UCSD-AML1 (cell line): ENCODE data around the gene NPAT.
A peak's percentile ranks its signal among the peaks of the same experiment; 100 is the strongest.
"Not testable (repeated sequence)": the region's sequence is repeated elsewhere in the genome, so short reads cannot be mapped to it uniquely, and the experiment has no call there.

Source experiments
- DNase-seq: peaks from one replicate; lab custom pipeline; 2025; ENCODE audit not compliant: unreplicated experiment; lab: John Stamatoyannopoulos, UW

The NPAT gene

GRCh38 chr11:108220721-108221336, 1.6 kb downstream of the NPAT start:
- no peak for DNase-seq

GRCh38 chr11:108218912-108219783, 3.3 kb downstream of the NPAT start:
- DNase-seq: no peak

DNA sequence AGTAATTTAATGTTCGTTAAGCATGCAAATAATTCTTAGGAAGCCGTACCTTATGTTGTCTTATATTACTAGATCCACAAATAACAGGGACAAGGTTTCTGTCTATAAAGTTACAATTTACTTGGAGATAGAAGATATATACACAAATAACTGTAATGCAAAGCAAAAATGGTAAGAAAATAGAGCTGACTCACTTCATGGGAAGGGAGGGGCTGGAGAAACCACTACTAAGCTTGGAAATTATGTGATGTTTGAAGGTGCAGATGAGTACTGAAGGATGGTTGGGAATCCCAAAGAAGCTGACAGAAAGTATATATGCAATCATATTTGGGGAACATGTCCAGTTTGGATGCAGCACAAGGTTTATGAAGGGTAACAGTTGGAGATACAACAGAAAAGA, 4.0 kb downstream of the NPAT start:
- no peak for DNase-seq

- DNase-seq: no peak
These were observed 5.5 kb downstream of the NPAT start for GRCh38 chr11:108216988-108217387.

DNA sequence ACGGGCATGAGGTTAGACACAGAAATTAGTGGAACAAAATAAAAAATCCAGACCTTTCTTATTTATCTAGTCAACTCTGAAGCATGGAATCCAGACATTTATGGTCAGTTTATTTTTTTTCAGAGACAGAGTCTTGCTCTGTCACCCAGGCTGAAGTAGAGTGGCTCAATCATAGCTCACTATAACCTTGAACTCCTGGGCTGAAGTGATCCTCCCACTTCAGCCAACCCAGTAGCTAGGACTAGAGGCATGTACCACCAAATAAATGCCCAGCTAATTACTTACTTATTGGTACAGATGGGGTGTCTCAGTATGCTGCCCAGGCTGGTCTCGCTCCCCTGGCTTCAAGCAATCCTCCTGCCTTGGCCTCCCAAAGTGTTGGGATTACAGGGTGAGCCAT, 8.7 kb downstream of the NPAT start:
- no peak for DNase-seq

- DNase-seq: no peak
These were observed 12.0 kb downstream of the NPAT start for GRCh38 chr11:108210441-108210840.

DNA sequence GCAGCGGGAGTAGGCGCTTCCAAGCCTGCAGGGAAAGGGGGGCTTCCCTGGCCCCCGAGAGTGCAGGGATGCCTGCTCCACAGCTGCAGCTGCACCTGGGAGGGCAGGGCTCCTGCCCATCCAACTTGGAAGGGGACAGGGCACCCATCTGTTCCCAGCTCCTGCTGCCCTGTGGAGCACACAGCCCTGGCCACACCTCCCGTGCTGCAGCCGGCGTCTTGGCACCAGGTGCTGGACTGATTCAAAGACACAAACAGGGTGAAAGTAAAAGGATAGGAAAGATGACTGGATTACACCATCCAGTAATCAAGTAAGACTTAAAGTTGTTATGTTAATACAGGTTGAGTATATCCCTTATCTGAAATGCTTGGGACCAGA, 14.8 kb downstream of the NPAT start:
- DNase-seq: no peak

DNA sequence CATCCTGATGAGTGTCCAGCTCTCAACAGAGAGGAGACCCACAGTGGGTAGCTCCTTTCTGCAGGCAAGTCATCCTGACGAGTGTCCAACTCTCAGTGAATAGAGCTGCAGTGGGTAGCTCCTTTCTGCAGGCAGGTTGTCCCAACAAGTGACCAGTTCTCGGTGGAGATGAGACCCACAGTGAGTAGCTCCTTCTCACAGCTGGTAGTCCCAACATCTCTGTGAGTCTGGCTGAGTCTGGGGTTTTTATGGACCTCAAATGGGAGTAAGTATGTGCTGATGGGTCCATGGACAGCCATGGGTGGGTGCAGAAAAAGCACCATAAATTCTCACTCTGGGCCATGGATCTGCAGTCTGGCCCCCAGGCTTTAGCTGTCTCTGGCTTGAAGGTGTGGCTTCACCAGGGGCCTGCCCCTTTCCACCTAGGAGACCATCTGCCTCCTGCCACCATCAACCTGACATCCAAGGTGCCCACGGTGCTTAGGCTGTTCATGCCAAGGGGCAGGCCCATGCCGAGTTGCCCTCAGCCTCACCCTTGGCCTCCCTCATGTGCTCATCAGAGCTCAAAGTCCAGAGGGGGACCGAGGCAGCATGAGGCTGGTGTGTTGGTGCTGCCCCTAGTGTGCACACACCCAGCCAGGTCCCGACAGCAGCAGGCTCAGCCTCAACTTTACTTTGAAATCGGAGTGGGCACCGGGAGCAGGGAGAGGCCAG, 15.3 kb downstream of the NPAT start:
- no peak for DNase-seq

DNA sequence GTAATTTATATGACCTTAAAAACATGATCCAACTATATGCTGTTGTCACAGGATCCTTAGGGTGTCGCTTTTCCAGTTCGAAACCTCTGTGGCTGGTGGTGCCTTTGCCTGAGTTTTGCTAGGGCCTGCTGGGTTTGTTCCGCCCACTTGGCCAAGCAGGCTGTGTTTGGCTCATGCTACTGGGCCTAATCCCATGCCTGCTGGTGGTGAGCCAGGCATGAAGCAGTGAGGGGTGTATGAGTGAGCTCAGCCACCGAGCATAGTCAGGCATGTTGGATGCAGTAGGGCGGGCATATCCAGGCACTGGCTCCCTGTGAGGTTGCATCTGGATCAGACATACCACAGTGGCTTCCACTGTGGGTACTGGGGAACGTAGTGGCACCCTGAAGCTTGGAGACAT, 16.3 kb downstream of the NPAT start:
- no peak for DNase-seq

- no peak for DNase-seq
These were observed 17.4 kb downstream of the NPAT start for GRCh38 chr11:108204929-108205499.

GRCh38 chr11:108204376-108204775, 18.1 kb downstream of the NPAT start:
- no peak for DNase-seq

DNA sequence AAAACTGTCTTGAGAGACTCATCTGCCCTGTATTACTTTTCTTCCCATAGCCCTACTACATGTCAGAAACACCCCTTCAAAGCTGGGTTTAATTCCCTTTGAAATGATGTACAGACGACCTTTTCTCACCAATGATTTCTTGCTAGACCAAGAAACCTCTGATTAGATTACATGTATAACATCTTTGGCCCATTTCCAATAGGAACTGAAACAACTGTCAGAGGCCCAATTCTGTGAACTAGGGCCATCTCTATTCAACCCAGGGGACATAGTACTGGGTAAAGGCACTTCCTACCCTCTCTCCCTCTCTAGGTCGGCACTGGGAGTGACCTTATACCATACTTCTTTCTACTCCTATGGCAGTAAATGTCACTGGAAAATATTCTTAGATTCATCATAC, 19.4 kb downstream of the NPAT start:
- no peak for DNase-seq

- DNase-seq: peak; percentile 20
These were observed 22.8 kb downstream of the NPAT start for GRCh38 chr11:108199446-108200321.

DNA sequence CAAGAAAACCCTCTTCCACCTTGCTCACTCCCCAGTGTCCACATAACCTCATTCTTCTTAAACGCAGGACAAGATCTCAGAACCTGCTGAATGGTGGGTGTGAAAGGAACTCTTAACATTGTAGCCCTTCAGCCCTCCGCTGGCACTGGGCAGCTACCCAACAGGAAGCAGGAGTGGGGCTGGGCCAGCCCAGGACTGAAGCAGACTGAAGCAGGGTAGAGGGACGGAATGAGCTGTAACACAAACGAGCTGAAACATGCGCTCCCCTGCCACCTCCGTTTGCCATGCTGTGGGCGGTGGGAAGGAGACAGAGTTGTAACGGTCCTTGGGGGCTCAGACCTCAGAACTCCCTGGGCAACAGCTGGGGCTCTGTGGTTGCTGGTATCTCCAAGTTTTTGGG, 23.6 kb downstream of the NPAT start:
- no peak for DNase-seq

- no peak for DNase-seq
These were observed 25.1 kb downstream of the NPAT start for GRCh38 chr11:108197351-108197750.

- no peak for DNase-seq
These were observed 25.5 kb downstream of the NPAT start for GRCh38 chr11:108196901-108197300.

- DNase-seq: no peak
These were observed 28.7 kb downstream of the NPAT start for GRCh38 chr11:108193725-108194124.

GRCh38 chr11:108177570-108177969, 44.9 kb downstream of the NPAT start:
- DNase-seq: no peak

DNA sequence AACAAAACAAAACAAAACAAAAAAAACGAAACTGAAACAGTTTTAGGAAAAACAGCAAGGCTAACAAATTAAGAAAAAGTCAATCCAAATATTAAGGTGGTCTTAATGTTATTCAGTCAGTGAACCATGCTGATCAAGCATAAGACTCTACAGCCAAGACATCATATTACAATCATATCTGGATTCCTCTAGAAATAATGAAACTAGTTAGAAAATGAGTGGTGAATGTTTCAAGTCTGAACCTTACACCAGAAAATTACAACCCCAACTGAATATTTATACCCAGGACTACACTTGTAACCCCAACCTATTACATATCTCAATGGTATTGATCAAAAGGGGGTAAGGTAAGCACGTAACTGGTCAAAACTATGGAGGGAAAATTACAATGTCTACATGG, 52.3 kb downstream of the NPAT start:
- no peak for DNase-seq

DNA sequence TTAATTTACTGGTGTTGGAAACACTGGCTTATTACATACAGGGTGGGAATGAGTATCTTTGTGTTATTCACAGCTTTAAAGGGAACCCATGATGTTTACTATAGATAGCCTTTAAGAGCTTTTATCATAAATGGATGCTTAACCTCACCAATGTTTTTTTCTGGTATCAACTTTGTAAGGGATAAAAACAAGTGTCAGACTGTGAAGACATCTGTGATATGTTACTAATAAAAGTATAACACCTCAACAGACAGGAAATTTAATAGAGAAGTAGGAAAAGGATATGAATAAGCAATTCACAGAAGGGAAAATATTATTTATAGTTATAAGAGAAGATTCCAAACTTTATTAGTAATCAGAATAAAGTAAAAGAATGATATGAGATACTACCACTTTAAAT, 54.8 kb downstream of the NPAT start:
- no peak for DNase-seq

GRCh38 chr11:108162878-108163277, 59.6 kb downstream of the NPAT start:
- not testable (repeated sequence) for DNase-seq
